Neuron (in vitro differentiated cells): ENCODE measurements around the gene SPINK8.
"Not testable (repeated sequence)": the region's sequence is repeated elsewhere in the genome, so short reads cannot be mapped to it uniquely, and the experiment has no call there.

Source experiments
- H2AFZ ChIP-seq: one replicate; pipeline ENCODE4 v1.6.1; 2013; ENCODE audit warnings: low read depth, mild to moderate bottlenecking, inconsistent platforms, low read length, moderate library complexity
- H3K27me3 ChIP-seq: one replicate; pipeline ENCODE4 v1.6.1; 2013; ENCODE audit warnings: low read length; ENCODE audit not compliant: insufficient read depth
- H3K36me3 ChIP-seq: one replicate; pipeline ENCODE4 v1.6.1; 2013; ENCODE audit warnings: low read length; ENCODE audit not compliant: insufficient read depth
- H3K4me1 ChIP-seq: one replicate; pipeline ENCODE4 v1.6.1; 2013; ENCODE audit warnings: low read length; ENCODE audit not compliant: insufficient read depth
- H3K4me3 ChIP-seq: 2 replicates; pipeline ENCODE4 v1.5.1; 2013; ENCODE audit warnings: mild to moderate bottlenecking, low read length, moderate library complexity
- H3K9me3 ChIP-seq: one replicate; pipeline ENCODE4 v1.6.1; 2013; ENCODE audit warnings: low read length

Gene SPINK8

GRCh38 chr3:48345946-48346572, 12.6 kb upstream of the SPINK8 start:
- Histone ChIP-seq H3K4me3 (no peak overlapping the region), H3K9me3 (no peaks in the 10 kb centered on the region), H3K36me3 (no peaks in the 10 kb centered on the region), H2AFZ (no peak overlapping the region), H3K27me3 (no peaks in the 10 kb centered on the region), H3K4me1 (no peaks in the 10 kb centered on the region)

GRCh38 chr3:48344867-48345507, 11.5 kb upstream of the SPINK8 start:
- Histone ChIP-seq H3K27me3 (no peaks in the 10 kb centered on the region), H3K4me3 (no peak overlapping the region), H3K9me3 (no peaks in the 10 kb centered on the region), H3K36me3 (no peaks in the 10 kb centered on the region), H3K4me1 (no peaks in the 10 kb centered on the region), H2AFZ (no peak overlapping the region)

DNA sequence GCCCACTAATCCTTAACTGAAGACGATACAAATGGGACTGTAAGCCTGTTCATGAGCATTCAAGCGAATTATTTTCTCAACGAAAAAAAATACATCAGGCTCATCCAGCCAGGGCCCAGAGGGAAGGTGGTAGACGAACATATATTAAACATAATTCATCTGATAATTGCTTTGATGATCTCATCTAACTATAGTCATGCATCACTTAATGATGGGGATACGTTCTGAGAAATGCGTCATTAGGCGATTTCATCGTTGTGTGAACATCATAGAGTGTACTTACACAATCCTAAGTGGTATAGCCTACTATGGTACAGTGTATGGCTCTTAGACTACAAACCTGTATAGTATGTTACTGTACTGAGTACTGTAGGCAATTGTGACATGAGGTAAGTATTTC, 10.0 kb upstream of the SPINK8 start:
- Histone ChIP-seq H3K4me3 (no peak overlapping the region), H3K36me3 (no peaks in the 10 kb centered on the region), H3K27me3 (no peaks in the 10 kb centered on the region), H3K4me1 (no peaks in the 10 kb centered on the region), H2AFZ (no peak overlapping the region), H3K9me3 (no peaks in the 10 kb centered on the region)

- no peak overlapping the region for H2AFZ ChIP-seq
- H3K9me3 ChIP-seq: no peaks in the 10 kb centered on the region
- H3K4me3 ChIP-seq: no peak overlapping the region
- no peaks in the 10 kb centered on the region for H3K36me3 ChIP-seq
- no peaks in the 10 kb centered on the region for H3K27me3 ChIP-seq
- no peaks in the 10 kb centered on the region for H3K4me1 ChIP-seq
Observed at GRCh38 chr3:48338635-48339034, 5.2 kb upstream of the SPINK8 start.

GRCh38 chr3:48337536-48337935, 4.1 kb upstream of the SPINK8 start:
- H3K9me3 ChIP-seq, H3K4me3 ChIP-seq, H3K4me1 ChIP-seq, H3K36me3 ChIP-seq, H3K27me3 ChIP-seq, H2AFZ ChIP-seq: not testable (repeated sequence)

DNA sequence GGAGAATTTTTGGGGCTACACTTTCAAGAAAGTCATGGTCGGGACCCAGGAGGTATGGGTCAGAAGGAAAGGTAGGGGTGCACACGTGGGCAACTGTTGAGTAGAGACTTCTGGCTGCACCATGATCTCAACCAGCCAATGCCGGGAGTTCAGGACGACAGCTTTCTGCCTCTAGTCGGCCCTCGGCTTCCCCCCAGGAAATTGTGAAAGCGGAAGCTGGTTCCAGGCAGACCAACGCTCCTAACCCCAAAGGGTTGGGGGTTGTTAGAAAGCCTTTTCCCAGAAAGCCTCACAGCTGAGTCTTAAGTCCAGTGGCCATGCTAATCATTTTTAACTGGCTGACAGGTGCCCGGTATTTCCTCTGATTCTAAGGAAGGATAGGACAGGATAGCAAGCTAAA, 1.8 kb upstream of the SPINK8 start:
- not testable (repeated sequence) for H3K9me3 ChIP-seq, H3K27me3 ChIP-seq, H3K36me3 ChIP-seq, H2AFZ ChIP-seq, H3K4me3 ChIP-seq, H3K4me1 ChIP-seq

GRCh38 chr3:48334605-48335004, 1.1 kb upstream of the SPINK8 start:
- Histone ChIP-seq H2AFZ (no peak overlapping the region), H3K27me3 (peaks cover 2% of the 10 kb centered on the region), H3K36me3 (no peaks in the 10 kb centered on the region), H3K4me3 (no peak overlapping the region), H3K9me3 (no peaks in the 10 kb centered on the region), H3K4me1 (no peaks in the 10 kb centered on the region)

- H2AFZ ChIP-seq, H3K4me1 ChIP-seq, H3K36me3 ChIP-seq, H3K9me3 ChIP-seq, H3K27me3 ChIP-seq, H3K4me3 ChIP-seq: not testable (repeated sequence)
Observed at GRCh38 chr3:48331706-48332435, 1.6 kb downstream of the SPINK8 start.

- no peaks in the 10 kb centered on the region for H3K36me3 ChIP-seq
- no peaks in the 10 kb centered on the region for H3K9me3 ChIP-seq
Observed at GRCh38 chr3:48320996-48321395, 12.5 kb downstream of the SPINK8 start.

GRCh38 chr3:48318713-48319468, 14.6 kb downstream of the SPINK8 start:
- Histone ChIP-seq H2AFZ (no peak overlapping the region), H3K27me3 (no peaks in the 10 kb centered on the region), H3K4me1 (no peaks in the 10 kb centered on the region)

More at GRCh38 chr3:48320996-48321395, 12.5 kb downstream of the SPINK8 start:
- Histone ChIP-seq H2AFZ (no peak overlapping the region), H3K27me3 (no peaks in the 10 kb centered on the region), H3K4me3 (no peak overlapping the region), H3K4me1 (no peaks in the 10 kb centered on the region)

GRCh38 chr3:48314542-48314941, 18.9 kb downstream of the SPINK8 start:
- Histone ChIP-seq H2AFZ (no peak overlapping the region), H3K4me1 (no peaks in the 10 kb centered on the region), H3K27me3 (no peaks in the 10 kb centered on the region), H3K36me3 (no peaks in the 10 kb centered on the region), H3K9me3 (peaks cover 11% of the 10 kb centered on the region), H3K4me3 (no peak overlapping the region)

More at GRCh38 chr3:48318713-48319468, 14.6 kb downstream of the SPINK8 start:
- H3K9me3 ChIP-seq: peaks cover 11% of the 10 kb centered on the region
- no peak overlapping the region for H3K4me3 ChIP-seq
- H3K36me3 ChIP-seq: no peaks in the 10 kb centered on the region

DNA sequence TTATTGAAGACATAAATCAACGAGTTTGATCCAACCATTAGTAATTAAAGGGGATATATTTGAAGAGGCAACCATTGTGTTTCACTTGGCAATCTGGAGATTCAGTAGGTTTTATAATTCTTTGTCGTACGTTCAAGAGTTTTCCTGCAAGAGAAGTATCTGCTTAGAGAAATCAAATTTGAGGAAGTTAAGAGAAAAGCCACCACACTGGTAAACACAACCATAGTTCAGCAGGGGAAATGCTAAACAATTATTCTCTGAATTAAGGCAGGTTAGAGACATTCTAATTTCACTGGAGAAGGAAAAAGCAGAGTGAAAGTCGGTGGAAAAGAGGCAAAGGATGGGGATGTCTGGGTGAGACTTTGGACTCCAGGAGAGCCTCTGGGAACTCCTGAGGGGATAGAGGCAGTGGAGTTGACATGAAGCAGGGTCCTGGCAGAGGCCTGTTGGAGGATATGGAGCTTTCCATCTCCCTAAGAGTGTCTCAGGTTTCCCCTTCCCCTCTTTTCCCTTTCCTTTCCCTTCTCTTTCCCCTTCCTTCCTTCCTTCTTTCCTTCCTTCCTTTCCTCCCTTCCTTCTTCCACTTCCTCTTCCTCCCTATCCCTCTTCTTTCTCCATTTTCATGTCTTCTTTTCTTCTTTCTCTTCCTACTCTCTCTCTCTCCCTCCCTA, 26.5 kb downstream of the SPINK8 start:
- Histone ChIP-seq H3K27me3 (no peaks in the 10 kb centered on the region), H3K4me3 (no peak overlapping the region), H3K9me3 (no peaks in the 10 kb centered on the region), H3K36me3 (no peaks in the 10 kb centered on the region), H2AFZ (no peak overlapping the region), H3K4me1 (no peaks in the 10 kb centered on the region)
